A549 treated with Hydrocortisone at 1 μM for 4 hours (cell line): ENCODE results near the gene PTRHD1. TPM values are rescaled to one million over a fixed set of nuclear protein-coding genes. Genes with fewer than 3 reads are reported as not detected.

Source experiments
- total RNA-seq: library from RNA; stranded (reverse); fragments of 200-300 nt; extraction: Qiagen RNA extraction; gene quantifications from 5 replicates; pipeline ENCODE4 v1.2.3, GENCODE V29; 2022

The PTRHD1 gene
- total RNA-seq: 37.9 to 69.7 TPM (median 66.6 TPM) in 5 replicates

GRCh38 chr2:24792874-24793760, at the start of gene PTRHD1, which contains the start of gene CENPO:
Gene PTRHD1, minus strand, starts transcription at chr2:24793391. Its CDS starts 14 bp downstream, at chr2:24793377.
Gene CENPO, plus strand, starts transcription at chr2:24793425. Its CDS starts 495 bp downstream, at chr2:24793920.

Other genes starting within 250 kb of the PTRHD1 start
- gene CENPO, start within 50 bp of the PTRHD1 start, total RNA-seq: 43.6 to 51.7 TPM (median 46.7 TPM) in 5 replicates
- 66.2 to 93.3 TPM (median 81.8 TPM) in 5 replicates for gene ADCY3, start 126.8 kb upstream of the PTRHD1 start, total RNA-seq
- 2.1 to 2.9 TPM (median 2.3 TPM) in 5 replicates for gene DNAJC27, start 178.6 kb upstream of the PTRHD1 start, total RNA-seq
- gene EFR3B, start 248.7 kb upstream of the PTRHD1 start, total RNA-seq: 8.8 to 13.1 TPM (median 9.5 TPM) in 5 replicates